Body of pancreas (tissue), 4 donors: ENCODE data around the gene IL11.

Experiments
- POLR2A ChIP-seq, 3 donors: fragments of 450-650 bp; IDR thresholded peaks; one replicate each; pipeline ENCODE4 v1.6.1; 2016; ENCODE audit warnings: antibody characterized with exemption in 3 of 3, mild to moderate bottlenecking in 2 of 3
- TF ChIP-seq, protein P1 (sequence below), 7 experiments: fragments of 450-650 bp in 4 of 7; fragments of 200-600 bp in 3 of 7; sonication (generic) in 3 of 7; IDR thresholded peaks; one replicate each; pipeline ENCODE4 v1.5.1; 2016 to 2019; ENCODE audit warnings: antibody characterized with exemption in 7 of 7

GRCh38 chr19:55339105-55339888 lies 31.0 kb downstream of the IL11 start, which contains the start of gene KMT5C:
- TF ChIP-seq, protein P1, sequence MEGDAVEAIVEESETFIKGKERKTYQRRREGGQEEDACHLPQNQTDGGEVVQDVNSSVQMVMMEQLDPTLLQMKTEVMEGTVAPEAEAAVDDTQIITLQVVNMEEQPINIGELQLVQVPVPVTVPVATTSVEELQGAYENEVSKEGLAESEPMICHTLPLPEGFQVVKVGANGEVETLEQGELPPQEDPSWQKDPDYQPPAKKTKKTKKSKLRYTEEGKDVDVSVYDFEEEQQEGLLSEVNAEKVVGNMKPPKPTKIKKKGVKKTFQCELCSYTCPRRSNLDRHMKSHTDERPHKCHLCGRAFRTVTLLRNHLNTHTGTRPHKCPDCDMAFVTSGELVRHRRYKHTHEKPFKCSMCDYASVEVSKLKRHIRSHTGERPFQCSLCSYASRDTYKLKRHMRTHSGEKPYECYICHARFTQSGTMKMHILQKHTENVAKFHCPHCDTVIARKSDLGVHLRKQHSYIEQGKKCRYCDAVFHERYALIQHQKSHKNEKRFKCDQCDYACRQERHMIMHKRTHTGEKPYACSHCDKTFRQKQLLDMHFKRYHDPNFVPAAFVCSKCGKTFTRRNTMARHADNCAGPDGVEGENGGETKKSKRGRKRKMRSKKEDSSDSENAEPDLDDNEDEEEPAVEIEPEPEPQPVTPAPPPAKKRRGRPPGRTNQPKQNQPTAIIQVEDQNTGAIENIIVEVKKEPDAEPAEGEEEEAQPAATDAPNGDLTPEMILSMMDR (IDR thresholded peaks at IDR 0.05) = peak; percentile 23 to 84 (median 70)
- peak in 1 of 3 donors; percentile 96 for TF ChIP-seq POLR2A (IDR thresholded peaks at IDR 0.05)
